ENCODE data around the gene LGALS14.

Gene LGALS14

GRCh38 chr19:39738814-39739213 is 34.5 kb downstream of the LGALS14 start:
- DNase-seq (ENCODE audit: low spot score): no peak
- in situ Hi-C loops (cut with MboI; ENCODE audit: low pct_unique_long_range_greater_than_20kb, low sequenced_read_pairs, unreplicated experiment): no loop called here
- TF ChIP-seq, protein P1, sequence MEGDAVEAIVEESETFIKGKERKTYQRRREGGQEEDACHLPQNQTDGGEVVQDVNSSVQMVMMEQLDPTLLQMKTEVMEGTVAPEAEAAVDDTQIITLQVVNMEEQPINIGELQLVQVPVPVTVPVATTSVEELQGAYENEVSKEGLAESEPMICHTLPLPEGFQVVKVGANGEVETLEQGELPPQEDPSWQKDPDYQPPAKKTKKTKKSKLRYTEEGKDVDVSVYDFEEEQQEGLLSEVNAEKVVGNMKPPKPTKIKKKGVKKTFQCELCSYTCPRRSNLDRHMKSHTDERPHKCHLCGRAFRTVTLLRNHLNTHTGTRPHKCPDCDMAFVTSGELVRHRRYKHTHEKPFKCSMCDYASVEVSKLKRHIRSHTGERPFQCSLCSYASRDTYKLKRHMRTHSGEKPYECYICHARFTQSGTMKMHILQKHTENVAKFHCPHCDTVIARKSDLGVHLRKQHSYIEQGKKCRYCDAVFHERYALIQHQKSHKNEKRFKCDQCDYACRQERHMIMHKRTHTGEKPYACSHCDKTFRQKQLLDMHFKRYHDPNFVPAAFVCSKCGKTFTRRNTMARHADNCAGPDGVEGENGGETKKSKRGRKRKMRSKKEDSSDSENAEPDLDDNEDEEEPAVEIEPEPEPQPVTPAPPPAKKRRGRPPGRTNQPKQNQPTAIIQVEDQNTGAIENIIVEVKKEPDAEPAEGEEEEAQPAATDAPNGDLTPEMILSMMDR (IDR thresholded peaks at IDR 0.05; ENCODE audit: extremely low read depth, insufficient read depth, missing control alignments): no peak

GRCh38 chr19:39740395-39740794 is 36.1 kb downstream of the LGALS14 start:
- TF ChIP-seq, protein P1 (IDR thresholded peaks at IDR 0.05; ENCODE audit: extremely low read depth, insufficient read depth, missing control alignments): no peak
- no peak for DNase-seq (ENCODE audit: low spot score)
- in situ Hi-C loops (cut with MboI; ENCODE audit: low pct_unique_long_range_greater_than_20kb, low sequenced_read_pairs, unreplicated experiment): no loop called here

- in situ Hi-C loops (cut with MboI; ENCODE audit: low pct_unique_long_range_greater_than_20kb, low sequenced_read_pairs, unreplicated experiment): no loop called here
- TF ChIP-seq, protein P1 (IDR thresholded peaks at IDR 0.05; ENCODE audit: extremely low read depth, insufficient read depth, missing control alignments): no peak
- DNase-seq (ENCODE audit: low spot score): no peak
Observed at GRCh38 chr19:39745643-39746042, 41.4 kb downstream of the LGALS14 start.

DNA sequence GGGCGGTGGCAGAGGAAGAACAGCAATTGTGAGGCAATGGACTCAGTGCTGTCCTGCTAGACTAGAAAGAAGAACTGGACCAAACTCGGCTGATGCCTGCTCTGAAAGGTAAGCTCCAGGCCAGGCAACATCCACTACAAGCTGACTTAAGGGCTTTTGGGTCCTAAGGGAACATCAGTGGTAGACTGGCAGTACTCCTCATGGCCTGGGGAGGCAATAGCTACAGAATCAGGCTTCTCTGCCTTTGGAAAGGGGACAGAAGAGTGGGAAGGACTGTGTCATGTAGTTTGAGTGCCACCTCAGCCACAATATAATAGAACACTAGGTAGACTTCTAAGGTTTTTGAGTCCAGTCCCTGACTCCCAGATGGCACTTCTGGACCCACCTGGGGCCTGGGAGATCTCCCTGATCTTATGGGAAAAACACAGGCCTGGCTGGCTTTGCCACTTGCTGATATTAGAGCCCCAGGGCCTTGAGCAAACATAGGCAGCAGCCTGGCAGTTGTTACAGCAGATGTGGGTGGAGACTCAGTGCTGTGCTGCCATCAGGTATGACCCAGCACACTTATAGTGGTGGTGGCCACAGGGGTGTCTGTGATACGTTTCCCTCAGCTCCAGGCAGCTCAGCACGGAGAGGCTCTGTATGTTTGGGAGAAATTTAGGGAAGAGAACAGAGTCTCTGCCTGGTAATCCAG is 42.7 kb downstream of the LGALS14 start:
- in situ Hi-C loops (cut with MboI; ENCODE audit: low pct_unique_long_range_greater_than_20kb, low sequenced_read_pairs, unreplicated experiment): no loop called here
- TF ChIP-seq, protein P1 (IDR thresholded peaks at IDR 0.05; ENCODE audit: extremely low read depth, insufficient read depth, missing control alignments): no peak
- no peak for DNase-seq (ENCODE audit: low spot score)

- in situ Hi-C loops (cut with MboI; ENCODE audit: low pct_unique_long_range_greater_than_20kb, low sequenced_read_pairs, unreplicated experiment): no loop called here
- DNase-seq (ENCODE audit: low spot score): no peak
- TF ChIP-seq, protein P1 (IDR thresholded peaks at IDR 0.05; ENCODE audit: extremely low read depth, insufficient read depth, missing control alignments): no peak
Observed at GRCh38 chr19:39749981-39750380, 45.7 kb downstream of the LGALS14 start.

GRCh38 chr19:39752390-39752789 is 48.1 kb downstream of the LGALS14 start:
- TF ChIP-seq, protein P1 (IDR thresholded peaks at IDR 0.05; ENCODE audit: extremely low read depth, insufficient read depth, missing control alignments): no peak
- DNase-seq (ENCODE audit: low spot score): no peak
- in situ Hi-C loops (cut with MboI; ENCODE audit: low pct_unique_long_range_greater_than_20kb, low sequenced_read_pairs, unreplicated experiment): no loop called here
